HPDE6-E6E7 (cell line): ENCODE measurements around the gene MYL12B.
"Not testable (repeated sequence)": the region's sequence is repeated elsewhere in the genome, so short reads cannot be mapped to it uniquely, and the experiment has no call there.

ENCODE experiments used
- DNase-seq: peaks from one replicate; pipeline ENCODE4 v3.0.0; 2011; ENCODE audit warnings: missing footprints; ENCODE audit errors: extremely low spot score

Gene MYL12B

GRCh38 chr18:3262234-3263131 lies 550 bp downstream of the MYL12B start:
- DNase-seq, result no peak

- DNase-seq, result no peak
These were observed 1.3 kb downstream of the MYL12B start for GRCh38 chr18:3263132-3263700.

- DNase-seq, result no peak
These were observed 2.4 kb downstream of the MYL12B start for GRCh38 chr18:3264362-3264761.

- no peak for DNase-seq
These were observed 3.7 kb downstream of the MYL12B start for GRCh38 chr18:3265564-3266033.

GRCh38 chr18:3266062-3266608 lies 4.2 kb downstream of the MYL12B start:
- no peak for DNase-seq

GRCh38 chr18:3268306-3268705 lies 6.4 kb downstream of the MYL12B start:
- no peak for DNase-seq

- no peak for DNase-seq
These were observed 7.4 kb downstream of the MYL12B start for GRCh38 chr18:3269241-3269913.

- no peak for DNase-seq
These were observed 8.0 kb downstream of the MYL12B start for GRCh38 chr18:3269914-3270299.

- DNase-seq, result no peak
These were observed 11.1 kb downstream of the MYL12B start for GRCh38 chr18:3273042-3273441.

- DNase-seq, result not testable (repeated sequence)
These were observed 15.8 kb downstream of the MYL12B start for GRCh38 chr18:3277643-3278213.

GRCh38 chr18:3279201-3280185 lies 17.6 kb downstream of the MYL12B start:
- no peak for DNase-seq

GRCh38 chr18:3281456-3282400 lies 19.8 kb downstream of the MYL12B start:
- no peak for DNase-seq

- no peak for DNase-seq
These were observed 21.4 kb downstream of the MYL12B start for GRCh38 chr18:3283253-3283863.

- DNase-seq, result no peak
These were observed 22.0 kb downstream of the MYL12B start for GRCh38 chr18:3283908-3284307.

- DNase-seq, result no peak
These were observed 22.6 kb downstream of the MYL12B start for GRCh38 chr18:3284501-3284900.

- DNase-seq, result no peak
These were observed 24.2 kb downstream of the MYL12B start for GRCh38 chr18:3286159-3286558.

- DNase-seq, result no peak
These were observed 31.4 kb downstream of the MYL12B start for GRCh38 chr18:3293196-3293951.

- no peak for DNase-seq
These were observed 32.6 kb downstream of the MYL12B start for GRCh38 chr18:3294435-3295080.
